HPDE6-E6E7 (cell line): ENCODE measurements around the gene ZNF616.
"Not testable (repeated sequence)": the region's sequence is repeated elsewhere in the genome, so short reads cannot be mapped to it uniquely, and the experiment has no call there.

Experiments
- DNase-seq: peaks from one replicate; pipeline ENCODE4 v3.0.0; 2011; ENCODE audit warnings: missing footprints; ENCODE audit errors: extremely low spot score

ZNF616 gene

DNA sequence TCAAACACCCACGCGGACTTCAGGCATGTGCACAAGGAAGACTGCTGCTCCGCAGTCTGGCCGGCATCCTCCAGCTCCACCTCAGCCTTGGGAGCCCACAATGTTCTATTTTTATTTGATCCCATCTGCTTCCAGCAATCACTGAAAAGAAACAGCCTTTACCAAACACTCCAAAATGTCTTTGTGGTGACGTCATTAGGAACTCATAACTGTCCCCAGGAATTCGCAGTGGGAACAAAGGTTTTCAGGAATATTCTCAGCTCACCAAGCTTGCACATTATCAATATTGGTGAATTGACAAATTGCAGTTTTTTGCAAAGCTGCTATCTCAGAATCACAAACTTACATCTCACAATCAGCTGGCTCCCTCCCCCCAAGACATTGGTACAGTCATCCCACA, 29.0 kb downstream of the ZNF616 start:
- DNase-seq, result no peak

DNA sequence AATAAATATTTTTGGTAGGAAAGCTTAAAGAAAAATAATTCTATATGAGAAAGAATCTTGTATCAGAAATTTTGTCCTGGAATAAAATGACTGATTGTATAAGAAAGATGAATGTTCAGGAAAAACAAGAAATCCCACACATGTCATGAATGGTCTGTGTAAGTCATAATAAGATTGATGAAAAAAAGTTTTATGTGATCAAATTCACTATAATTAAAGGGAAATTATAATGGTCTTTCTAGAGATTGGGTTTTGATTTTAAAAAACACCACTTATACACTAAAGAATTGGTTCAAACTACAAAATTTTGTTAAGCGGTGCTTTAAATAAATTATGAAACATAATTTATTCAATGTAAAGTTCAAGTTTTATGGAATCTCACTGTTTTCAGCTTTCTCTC, 37.0 kb downstream of the ZNF616 start:
- DNase-seq, result no peak

DNA sequence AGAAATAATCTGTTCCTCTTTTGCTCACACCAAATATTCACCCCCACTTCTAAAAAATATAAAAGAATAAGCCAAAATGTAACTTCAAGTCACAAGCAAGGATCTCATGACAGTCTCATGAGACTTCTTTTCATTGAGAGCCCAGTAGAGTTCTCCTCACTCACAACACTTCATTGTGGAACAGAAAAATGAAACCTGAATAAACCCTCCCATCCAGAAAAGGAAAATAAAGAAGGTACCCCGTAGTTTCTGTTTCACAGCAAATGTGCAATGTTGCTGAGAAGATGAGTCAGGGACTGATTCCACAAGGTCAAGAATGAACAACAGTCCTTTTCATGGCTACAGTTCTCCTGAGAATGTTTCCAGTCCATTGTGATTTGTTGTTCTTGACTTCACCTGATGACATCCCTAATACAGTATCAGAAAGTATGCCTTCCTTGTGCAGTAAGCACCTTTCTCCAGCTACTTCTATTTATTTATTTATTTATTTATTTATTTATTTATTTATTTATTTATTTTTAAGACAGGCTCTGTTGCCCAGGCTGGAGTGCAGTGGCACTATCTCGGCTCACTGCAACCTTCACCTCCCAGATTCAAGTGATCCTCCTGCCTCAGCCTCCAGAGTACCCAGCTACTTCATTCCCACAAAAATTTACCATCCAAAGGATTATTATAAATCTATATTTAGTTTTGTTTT, 37.7 kb downstream of the ZNF616 start:
- no peak for DNase-seq

DNA sequence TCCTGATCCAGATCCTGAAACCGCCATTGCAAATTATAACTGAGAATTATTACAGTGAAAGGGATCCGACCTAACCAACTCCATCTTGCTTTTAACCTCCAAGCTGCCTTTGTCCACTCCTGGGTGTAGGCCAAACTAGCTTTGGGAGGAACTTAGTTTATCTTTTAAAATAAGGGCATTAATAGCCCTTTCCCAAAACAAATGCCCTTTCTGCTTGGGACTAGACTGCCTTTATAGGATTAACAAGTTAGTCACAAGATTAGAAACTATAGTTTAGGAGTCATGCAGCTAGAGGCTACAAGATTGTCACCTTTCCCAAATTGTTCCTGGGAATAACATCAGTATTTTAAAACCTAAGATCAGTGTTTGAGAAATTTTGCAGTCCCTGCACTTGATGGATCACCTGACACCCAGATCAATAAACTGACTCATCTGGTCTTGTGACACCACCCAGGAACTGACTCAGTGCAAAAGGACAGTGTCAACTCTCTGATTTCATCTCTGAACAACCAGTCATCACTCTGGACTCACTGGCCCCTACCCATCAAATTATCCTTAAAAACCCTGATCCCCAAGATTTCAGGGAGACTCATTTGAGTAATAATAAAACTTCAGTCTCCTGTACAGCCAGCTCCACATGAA, 40.1 kb downstream of the ZNF616 start:
- DNase-seq, result no peak

DNA sequence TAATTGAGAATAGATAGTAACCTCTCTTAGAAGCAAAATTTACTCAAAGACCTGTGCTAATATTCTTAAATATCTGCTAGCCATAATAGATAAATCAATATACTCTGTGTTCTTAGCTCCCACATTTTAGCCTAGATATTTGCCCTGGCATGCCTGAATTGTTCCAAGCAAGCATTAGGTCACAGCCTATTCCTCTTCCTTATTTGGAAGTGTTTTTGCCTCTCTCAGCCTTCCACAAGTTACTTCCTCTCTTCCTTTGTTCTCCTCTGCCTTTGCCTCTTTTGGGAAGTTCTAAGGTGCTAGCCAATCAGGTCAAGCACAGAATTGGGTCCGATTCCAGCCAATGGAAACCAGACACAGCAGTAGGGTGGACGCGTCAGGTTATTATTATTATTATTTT, 43.3 kb downstream of the ZNF616 start:
- not testable (repeated sequence) for DNase-seq

DNA sequence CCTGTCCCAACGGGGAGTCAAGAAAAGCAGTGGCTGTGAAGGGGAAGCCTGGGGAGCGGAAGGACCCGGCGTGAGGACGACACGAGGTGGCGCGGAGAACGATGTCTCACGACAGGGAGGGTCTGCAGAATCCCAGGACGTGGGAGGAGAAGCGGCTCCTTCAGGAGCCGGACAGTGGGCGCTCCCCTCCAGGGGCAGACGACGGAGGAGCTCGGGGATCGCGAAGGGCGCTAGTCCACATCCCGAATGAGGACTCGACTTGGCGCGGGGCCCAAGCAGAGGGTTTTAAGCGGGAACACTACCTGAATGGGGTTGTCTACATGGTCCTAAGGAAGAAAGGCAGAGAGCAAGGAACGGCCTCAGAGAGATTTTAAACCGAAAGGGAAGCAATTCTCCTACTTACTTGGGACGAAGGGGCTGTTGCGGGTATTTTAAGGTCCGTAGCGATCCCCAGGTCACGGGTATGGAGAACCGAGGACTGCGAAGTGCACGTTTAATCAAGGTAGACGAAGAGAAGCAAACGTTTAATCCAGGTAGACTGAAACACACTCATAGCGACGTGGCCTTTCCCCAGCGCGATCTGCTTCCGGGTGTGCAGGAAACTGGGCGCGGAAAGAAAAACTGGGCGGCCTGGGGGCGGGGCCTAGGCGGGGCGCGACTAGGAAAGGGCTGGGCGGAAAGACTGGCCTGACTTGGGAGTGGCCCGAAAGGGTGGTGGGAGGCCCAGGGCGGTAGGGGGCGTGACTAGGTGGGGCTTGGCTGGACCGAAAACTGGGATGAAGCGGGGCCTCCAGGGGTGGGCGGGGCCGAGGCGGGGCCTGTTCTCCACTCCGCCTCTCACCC, 44.3 kb downstream of the ZNF616 start, which contains the start of gene ZNF841:
TSS of gene ZNF841 (minus strand) at position 594 of the 843 bp plus-strand sequence. CDS start 10,964 bp downstream, outside the sequence.
- peak; percentile 76 for DNase-seq

DNA sequence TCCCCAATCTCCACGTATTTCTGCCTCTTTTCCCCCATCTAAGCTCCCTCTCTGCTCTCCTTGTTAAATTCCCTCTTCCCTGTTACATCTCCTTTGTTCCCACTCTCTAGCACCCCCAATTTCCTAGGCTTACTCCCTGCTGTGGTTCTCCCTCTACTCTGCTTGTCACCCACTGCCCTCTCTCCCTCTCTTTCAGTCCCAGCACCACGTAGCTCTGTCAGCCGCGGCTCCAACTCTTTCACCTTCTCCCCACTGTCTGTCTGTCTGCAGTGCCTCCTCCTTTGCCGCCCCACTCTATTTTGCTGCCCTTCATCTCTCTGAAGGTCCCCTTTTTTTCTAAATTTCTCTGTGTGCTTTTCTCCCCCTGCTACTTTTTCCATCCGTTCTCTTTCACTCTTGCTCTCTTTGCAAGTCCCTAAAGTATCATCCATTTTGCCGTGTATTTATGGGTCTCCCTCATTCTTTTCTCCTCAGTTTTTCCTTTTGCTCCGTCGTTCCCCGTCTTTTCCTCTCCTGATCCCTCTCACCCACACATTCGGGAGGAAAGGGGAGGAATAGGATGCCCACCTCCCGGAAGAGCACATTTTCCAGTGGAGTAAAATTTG, 45.1 kb downstream of the ZNF616 start:
- no peak for DNase-seq

DNA sequence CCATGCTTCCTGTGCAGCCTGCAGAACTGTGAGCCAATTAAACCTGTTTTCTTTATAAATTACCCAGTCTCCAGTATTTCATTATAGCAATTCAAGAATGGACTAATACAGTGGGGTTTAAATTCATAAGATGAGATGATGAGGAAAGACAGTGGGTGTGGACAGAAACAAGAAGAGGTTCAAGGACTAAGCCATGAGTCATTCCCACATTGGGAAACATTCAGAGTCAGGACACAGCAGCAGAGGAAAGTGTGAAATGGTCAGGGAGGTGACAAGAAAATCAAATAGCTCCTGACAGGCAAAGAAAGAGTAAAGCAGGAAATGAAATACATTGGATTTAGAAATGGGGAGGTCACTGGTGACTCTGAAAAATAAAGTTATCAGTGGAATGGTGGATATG, 53.3 kb downstream of the ZNF616 start:
- no peak for DNase-seq

DNA sequence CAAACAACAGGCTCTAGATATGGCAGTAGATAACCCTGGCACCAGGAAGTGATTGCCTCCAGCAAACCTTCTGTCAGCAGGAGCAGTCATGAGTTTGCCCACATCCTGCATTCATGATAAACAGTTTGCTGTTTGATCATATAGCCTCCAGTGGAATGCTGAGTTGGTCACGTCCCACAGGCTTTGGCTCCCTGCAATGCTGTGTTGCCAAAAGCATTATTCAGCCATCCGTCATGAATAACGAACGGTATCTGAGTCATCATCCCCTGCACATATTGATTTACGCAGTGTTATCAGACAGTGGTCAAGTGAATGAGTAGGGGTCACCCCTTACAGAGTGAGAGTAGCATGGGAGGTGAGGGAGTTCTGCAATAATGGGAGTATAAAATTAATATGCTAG, 69.2 kb downstream of the ZNF616 start:
- no peak for DNase-seq

DNA sequence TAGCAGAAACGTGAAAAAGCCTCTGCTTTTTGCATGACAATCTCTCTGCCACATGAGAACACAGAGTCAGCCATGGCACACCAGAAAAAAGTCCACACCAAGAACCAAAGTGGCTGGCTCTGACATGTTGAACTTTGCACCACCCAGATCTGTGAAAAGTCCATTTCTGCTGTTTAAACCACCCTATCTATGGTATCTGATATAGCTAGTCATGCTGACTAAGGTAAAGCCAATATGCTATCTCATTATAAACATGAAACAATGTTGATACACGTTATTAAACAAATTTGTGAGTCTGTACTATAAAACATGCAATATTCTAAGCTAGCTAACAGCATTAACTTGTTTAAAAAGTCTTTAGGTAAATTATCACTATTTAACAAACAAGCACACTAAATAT, 70.1 kb downstream of the ZNF616 start:
- DNase-seq, result no peak

DNA sequence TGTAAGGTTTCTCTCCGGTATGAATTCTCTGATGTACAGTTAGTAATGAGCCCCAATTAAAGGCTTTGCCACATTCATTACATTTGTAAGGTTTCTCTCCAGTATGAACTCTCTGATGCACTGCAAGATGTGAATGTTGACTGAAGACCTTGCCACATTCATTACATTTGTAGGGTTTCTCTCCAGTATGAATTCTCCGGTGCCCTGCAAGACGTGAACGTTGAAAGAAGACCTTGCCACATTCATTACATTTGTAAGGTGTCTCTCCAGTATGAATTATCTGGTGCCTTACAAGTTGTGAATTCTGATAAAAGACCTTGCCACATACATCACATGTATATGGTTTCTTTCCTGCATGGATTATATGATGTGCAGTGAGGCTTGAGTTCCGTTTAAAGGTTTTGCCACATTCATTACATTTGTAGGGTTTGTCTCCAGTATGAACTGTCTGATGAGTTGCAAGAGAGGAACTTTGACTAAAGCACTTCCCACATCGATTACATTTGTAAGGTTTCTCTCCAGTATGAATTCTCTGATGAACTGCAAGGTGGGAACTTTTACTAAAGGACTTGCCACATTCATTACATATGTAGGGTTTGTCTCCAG, 73.4 kb downstream of the ZNF616 start:
- no peak for DNase-seq

DNA sequence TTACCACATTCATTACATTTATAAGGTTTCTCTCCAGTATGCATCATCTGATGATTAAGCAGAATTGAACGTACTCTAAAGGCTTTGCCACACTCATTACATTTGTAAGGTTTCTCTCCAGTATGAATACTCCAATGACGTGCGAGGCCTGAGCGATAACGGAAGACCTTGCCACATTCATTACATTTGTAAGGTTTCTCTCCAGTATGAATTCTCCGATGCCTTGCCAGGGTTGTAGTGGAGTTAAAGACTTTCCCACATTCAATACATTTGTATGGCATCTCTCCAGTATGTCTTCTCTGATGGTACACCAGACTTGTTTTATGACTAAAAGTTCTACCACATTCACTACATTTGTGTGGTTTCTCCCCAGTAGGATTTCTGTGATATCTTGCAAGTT, 74.3 kb downstream of the ZNF616 start:
- no peak for DNase-seq
